Left lobe of liver (tissue), 2 donors: ENCODE data around the gene SAP130. TPM values are rescaled to one million over a fixed set of nuclear protein-coding genes. Genes with fewer than 3 reads are reported as not detected.
A peak's percentile ranks its signal among the peaks of the same experiment; 100 is the strongest.

Source experiments
- ATAC-seq: fragments of 200-7000 bp; cut with Tn5 transposase; one replicate; pipeline ENCODE4 v1.9.1; 2020; ENCODE audit warnings: mild to moderate bottlenecking, moderate library complexity
- DNase-seq: peaks from one replicate; pipeline ENCODE4 v3.0.0-alpha.2; 2020; ENCODE audit warnings: low spot score
- total RNA-seq: library from RNA; stranded (reverse); gene quantifications from one replicate; pipeline ENCODE4 v1.2.1, GENCODE V29; 2021
- donor health status: DM: no; HTN: no; CAD: no; lungs with moderate emphysema.
- donor health status: DM: no; HTN: yes; CAD: no.

SAP130 gene
- total RNA-seq, 1 donor from 2014 or later = 12.3 TPM

GRCh38 chr2:128026448-128027277 lies 1.2 kb downstream of the SAP130 start:
- no peak for ATAC-seq
- DNase-seq = no peak

GRCh38 chr2:128024816-128025215 lies 3.0 kb downstream of the SAP130 start:
- no peak for DNase-seq
- no peak for ATAC-seq

GRCh38 chr2:128017561-128017960 lies 10.3 kb downstream of the SAP130 start:
- ATAC-seq = no peak
- DNase-seq = no peak

GRCh38 chr2:128016620-128017019 lies 11.2 kb downstream of the SAP130 start:
- DNase-seq (no peak), ATAC-seq (no peak)

- no peak for DNase-seq
- ATAC-seq = no peak
Measured at GRCh38 chr2:128012698-128013097, 15.2 kb downstream of the SAP130 start.

GRCh38 chr2:128008074-128008672 lies 19.7 kb downstream of the SAP130 start:
- ATAC-seq = no peak

GRCh38 chr2:128004509-128004908 lies 23.4 kb downstream of the SAP130 start:
- DNase-seq (no peak), ATAC-seq (peak; percentile 70)

More at GRCh38 chr2:128008074-128008672, 19.7 kb downstream of the SAP130 start:
- DNase-seq = no peak

- no peak for ATAC-seq
- no peak for DNase-seq
Measured at GRCh38 chr2:128003463-128003862, 24.4 kb downstream of the SAP130 start.

- no peak for ATAC-seq
- no peak for DNase-seq
Measured at GRCh38 chr2:127996160-127996559, 31.7 kb downstream of the SAP130 start.

- ATAC-seq = no peak
- no peak for DNase-seq
Measured at GRCh38 chr2:127995725-127996124, 32.1 kb downstream of the SAP130 start.

GRCh38 chr2:127993659-127994058 lies 34.2 kb downstream of the SAP130 start:
- ATAC-seq (no peak), DNase-seq (no peak)

- ATAC-seq = peak; percentile 79
- no peak for DNase-seq
Measured at GRCh38 chr2:127991742-127992141, 36.1 kb downstream of the SAP130 start.

GRCh38 chr2:127986548-127987079 lies 41.2 kb downstream of the SAP130 start:
- DNase-seq (no peak), ATAC-seq (no peak)

GRCh38 chr2:127985735-127986134 lies 42.1 kb downstream of the SAP130 start:
- no peak for ATAC-seq
- DNase-seq = no peak

GRCh38 chr2:127985026-127985734 lies 42.7 kb downstream of the SAP130 start:
- ATAC-seq (no peak), DNase-seq (no peak)

- DNase-seq (no peak), ATAC-seq (no peak)
Measured at GRCh38 chr2:127984551-127984950, 43.3 kb downstream of the SAP130 start.

- ATAC-seq = no peak
- no peak for DNase-seq
Measured at GRCh38 chr2:127969446-127969845, 58.4 kb downstream of the SAP130 start.

GRCh38 chr2:127968610-127969339 lies 59.1 kb downstream of the SAP130 start:
- no peak for ATAC-seq

GRCh38 chr2:127961729-127962128 lies 66.1 kb downstream of the SAP130 start:
- ATAC-seq (no peak), DNase-seq (no peak)

More at GRCh38 chr2:127968610-127969339, 59.1 kb downstream of the SAP130 start:
- DNase-seq = no peak

GRCh38 chr2:127957240-127957639 lies 70.6 kb downstream of the SAP130 start:
- ATAC-seq = no peak
- DNase-seq = no peak

- DNase-seq (no peak), ATAC-seq (no peak)
Measured at GRCh38 chr2:127954857-127955256, 73.0 kb downstream of the SAP130 start.
